Astrocyte (in vitro differentiated cells and primary cell): ENCODE results near the gene UQCR11.

Experiments used
- CTCF ChIP-seq: IDR thresholded peaks from 2 replicates; pipeline ENCODE4 v1.5.1; 2011; ENCODE audit warnings: low read depth, mild to moderate bottlenecking, inconsistent platforms, low read length, moderate library complexity; ENCODE audit not compliant: insufficient read depth
- EZH2 ChIP-seq: IDR thresholded peaks from 2 replicates; pipeline ENCODE4 v1.6.1; 2012; ENCODE audit warnings: mild to moderate bottlenecking, low read length, inconsistent platforms; ENCODE audit not compliant: insufficient read depth

GRCh38 chr19:1580957-1581356, 24.3 kb downstream of the UQCR11 start:
- TF ChIP-seq CTCF = no peak
- TF ChIP-seq EZH2 = no peak
